GM19452 (cell line): ENCODE measurements around the gene TRIM63.

ENCODE experiments used
- ATAC-seq: cut with Tn5 transposase; IDR thresholded peaks from one replicate; pipeline ENCODE4 v1.9.1; 2021; ENCODE audit not compliant: unreplicated experiment

TRIM63 gene

GRCh38 chr1:26089125-26089524, 21.7 kb upstream of the TRIM63 start:
- ATAC-seq, result no peak

- ATAC-seq, result no peak
Observed at GRCh38 chr1:26084844-26085243, 17.4 kb upstream of the TRIM63 start.

- ATAC-seq, result no peak
Observed at GRCh38 chr1:26084091-26084561, 16.7 kb upstream of the TRIM63 start.

GRCh38 chr1:26083208-26083607, 15.8 kb upstream of the TRIM63 start:
- no peak for ATAC-seq

GRCh38 chr1:26082020-26082350, 14.6 kb upstream of the TRIM63 start:
- ATAC-seq, result no peak

GRCh38 chr1:26081267-26082019, 14.0 kb upstream of the TRIM63 start:
- ATAC-seq, result no peak

- ATAC-seq, result no peak
Observed at GRCh38 chr1:26079960-26080814, 12.8 kb upstream of the TRIM63 start.

- no peak for ATAC-seq
Observed at GRCh38 chr1:26079178-26079563, 11.7 kb upstream of the TRIM63 start.

GRCh38 chr1:26078286-26079177, 11.1 kb upstream of the TRIM63 start:
- ATAC-seq, result no peak

- no peak for ATAC-seq
Observed at GRCh38 chr1:26077524-26077923, 10.1 kb upstream of the TRIM63 start.

GRCh38 chr1:26075421-26076144, 8.2 kb upstream of the TRIM63 start:
- ATAC-seq, result no peak

- ATAC-seq, result no peak
Observed at GRCh38 chr1:26072305-26072704, 4.9 kb upstream of the TRIM63 start.

GRCh38 chr1:26070963-26071342, 3.5 kb upstream of the TRIM63 start:
- no peak for ATAC-seq

GRCh38 chr1:26070296-26070962, 3.0 kb upstream of the TRIM63 start:
- no peak for ATAC-seq

- ATAC-seq, result no peak
Observed at GRCh38 chr1:26069941-26070295, 2.5 kb upstream of the TRIM63 start.

- no peak for ATAC-seq
Observed at GRCh38 chr1:26066857-26067256, 573 bp downstream of the TRIM63 start.

- ATAC-seq, result no peak
Observed at GRCh38 chr1:26066160-26066559, 1.3 kb downstream of the TRIM63 start.

- no peak for ATAC-seq
Observed at GRCh38 chr1:26064553-26064952, 2.9 kb downstream of the TRIM63 start.

- ATAC-seq, result no peak
Observed at GRCh38 chr1:26060832-26061574, 6.4 kb downstream of the TRIM63 start.

GRCh38 chr1:26059906-26060305, 7.5 kb downstream of the TRIM63 start:
- no peak for ATAC-seq
